Loucy (cell line): Measurements from ENCODE around the gene MISP3.
A peak's percentile ranks its signal among the peaks of the same experiment; 100 is the strongest.

Experiments used
- H2AFZ ChIP-seq: fragments of 200-600 bp; sonication (generic); 2 replicates; pipeline ENCODE4 v1.6.0; 2016; ENCODE audit warnings: antibody characterized with exemption, mild to moderate bottlenecking, low read length, moderate library complexity
- H3F3A ChIP-seq: fragments of 200-600 bp; 2 replicates; pipeline ENCODE4 v1.6.0; 2016; ENCODE audit warnings: antibody characterized with exemption, low read depth, mild to moderate bottlenecking
- H3K27me3 ChIP-seq: fragments of 200-600 bp; sonication (generic); 2 replicates; pipeline ENCODE4 v1.6.1; 2014; ENCODE audit warnings: low read length, mild to moderate bottlenecking; ENCODE audit not compliant: insufficient read depth, poor library complexity, severe bottlenecking
- H3K36me3 ChIP-seq: fragments of 200-600 bp; sonication (generic); 2 replicates; pipeline ENCODE4 v1.6.1; 2016; ENCODE audit warnings: low read length; ENCODE audit not compliant: insufficient read depth
- H3K4me1 ChIP-seq: fragments of 200-600 bp; sonication (generic); 2 replicates; pipeline ENCODE4 v1.5.1; 2014; ENCODE audit warnings: low read length, mild to moderate bottlenecking; ENCODE audit not compliant: insufficient read depth, poor library complexity, severe bottlenecking
- H3K4me2 ChIP-seq: fragments of 200-600 bp; sonication (generic); 2 replicates; pipeline ENCODE4 v1.6.0; 2014; ENCODE audit warnings: antibody characterized with exemption, low read length, low read depth, mild to moderate bottlenecking; ENCODE audit not compliant: poor library complexity, severe bottlenecking
- H3K4me3 ChIP-seq: fragments of 200-600 bp; sonication (generic); 2 replicates; pipeline ENCODE4 v1.5.1; 2014; ENCODE audit warnings: low read length, mild to moderate bottlenecking, mixed read lengths; ENCODE audit not compliant: poor library complexity, severe bottlenecking
- H3K79me2 ChIP-seq: fragments of 200-600 bp; sonication (generic); 2 replicates; pipeline ENCODE4 v1.6.1; 2014; ENCODE audit warnings: low read length; ENCODE audit not compliant: insufficient read depth
- H3K9ac ChIP-seq: fragments of 200-600 bp; sonication (generic); 2 replicates; pipeline ENCODE4 v1.6.0; 2014; ENCODE audit warnings: mild to moderate bottlenecking, low read depth, low read length, moderate library complexity; ENCODE audit not compliant: poor library complexity, severe bottlenecking
- H3K9me2 ChIP-seq: fragments of 200-600 bp; sonication (generic); replicated peaks from 2 replicates; pipeline ENCODE4 v1.6.1; 2016; ENCODE audit warnings: low read depth, low read length, mixed read lengths
- H3K9me3 ChIP-seq: fragments of 200-600 bp; sonication (generic); 2 replicates; pipeline ENCODE4 v1.6.1; 2014; ENCODE audit warnings: mild to moderate bottlenecking, antibody characterized with exemption, low read length, low read depth; ENCODE audit not compliant: insufficient read depth
- H4K20me1 ChIP-seq: fragments of 200-600 bp; sonication (generic); 2 replicates; pipeline ENCODE4 v1.6.0; 2014; ENCODE audit warnings: antibody characterized with exemption, low read length, mild to moderate bottlenecking; ENCODE audit not compliant: insufficient read depth, poor library complexity, severe bottlenecking
- EZH2phosphoT487 ChIP-seq: fragments of 200-600 bp; IDR thresholded peaks from 2 replicates; pipeline ENCODE4 v1.6.1; 2018; ENCODE audit warnings: antibody characterized with exemption, mild to moderate bottlenecking, moderate library complexity, borderline replicate concordance
- TF ChIP-seq, protein P1 (sequence below): fragments of 200-600 bp; sonication (generic); conservative IDR thresholded peaks from 2 replicates; pipeline ENCODE4 v1.5.1; 2014; ENCODE audit warnings: mild to moderate bottlenecking, antibody characterized with exemption, low read length

Gene MISP3

DNA sequence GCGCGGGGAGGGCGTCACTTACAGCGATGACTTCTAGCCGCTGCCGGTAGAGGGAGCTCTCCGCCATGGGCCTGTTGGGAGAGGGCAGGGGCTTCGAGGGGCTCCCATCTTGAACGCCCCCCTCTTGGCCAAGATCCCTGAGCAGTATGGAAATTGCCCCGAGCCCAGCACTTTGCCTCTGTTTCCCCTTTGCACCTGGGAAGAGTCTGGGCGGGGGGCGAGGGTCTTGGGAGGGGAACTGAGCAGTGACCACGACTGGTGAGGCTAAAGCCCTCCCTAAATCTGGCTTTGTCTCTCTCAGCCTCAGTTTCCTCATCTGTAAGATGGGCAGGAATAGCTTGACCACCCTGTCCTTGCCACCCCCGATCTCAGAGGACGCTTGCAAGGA, 13.5 kb upstream of the MISP3 start:
- Histone ChIP-seq H3K4me2 (no peak overlapping the region), H3K79me2 (no peaks in the 10 kb centered on the region), H3K9me2 (no peaks in the 10 kb centered on the region), H3K27me3 (no peaks in the 10 kb centered on the region), H3K9ac (no peak overlapping the region), H3K36me3 (no peaks in the 10 kb centered on the region), H3K4me3 (no peak overlapping the region), H3F3A (no peaks in the 10 kb centered on the region), H2AFZ (no peak overlapping the region), H4K20me1 (no peaks in the 10 kb centered on the region), H3K9me3 (no peaks in the 10 kb centered on the region), H3K4me1 (no peaks in the 10 kb centered on the region)
- TF ChIP-seq, protein P1, sequence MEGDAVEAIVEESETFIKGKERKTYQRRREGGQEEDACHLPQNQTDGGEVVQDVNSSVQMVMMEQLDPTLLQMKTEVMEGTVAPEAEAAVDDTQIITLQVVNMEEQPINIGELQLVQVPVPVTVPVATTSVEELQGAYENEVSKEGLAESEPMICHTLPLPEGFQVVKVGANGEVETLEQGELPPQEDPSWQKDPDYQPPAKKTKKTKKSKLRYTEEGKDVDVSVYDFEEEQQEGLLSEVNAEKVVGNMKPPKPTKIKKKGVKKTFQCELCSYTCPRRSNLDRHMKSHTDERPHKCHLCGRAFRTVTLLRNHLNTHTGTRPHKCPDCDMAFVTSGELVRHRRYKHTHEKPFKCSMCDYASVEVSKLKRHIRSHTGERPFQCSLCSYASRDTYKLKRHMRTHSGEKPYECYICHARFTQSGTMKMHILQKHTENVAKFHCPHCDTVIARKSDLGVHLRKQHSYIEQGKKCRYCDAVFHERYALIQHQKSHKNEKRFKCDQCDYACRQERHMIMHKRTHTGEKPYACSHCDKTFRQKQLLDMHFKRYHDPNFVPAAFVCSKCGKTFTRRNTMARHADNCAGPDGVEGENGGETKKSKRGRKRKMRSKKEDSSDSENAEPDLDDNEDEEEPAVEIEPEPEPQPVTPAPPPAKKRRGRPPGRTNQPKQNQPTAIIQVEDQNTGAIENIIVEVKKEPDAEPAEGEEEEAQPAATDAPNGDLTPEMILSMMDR: peak; percentile 87
- no peak for TF ChIP-seq EZH2phosphoT487

GRCh38 chr19:14059652-14060155, 12.9 kb upstream of the MISP3 start:
- no peak overlapping the region for H2AFZ ChIP-seq
- no peak overlapping the region for H3K9ac ChIP-seq
- H3K79me2 ChIP-seq: no peaks in the 10 kb centered on the region

GRCh38 chr19:14061081-14061749, 11.4 kb upstream of the MISP3 start:
- TF ChIP-seq, protein P1: no peak
- TF ChIP-seq EZH2phosphoT487: no peak
- H3F3A ChIP-seq: no peaks in the 10 kb centered on the region
- H3K4me3 ChIP-seq: no peak overlapping the region
- no peaks in the 10 kb centered on the region for H3K9me3 ChIP-seq
- no peaks in the 10 kb centered on the region for H3K79me2 ChIP-seq
- H3K27me3 ChIP-seq: no peaks in the 10 kb centered on the region
- H2AFZ ChIP-seq: no peak overlapping the region
- no peaks in the 10 kb centered on the region for H3K9me2 ChIP-seq
- no peaks in the 10 kb centered on the region for H3K4me1 ChIP-seq
- H3K9ac ChIP-seq: no peak overlapping the region
- H3K36me3 ChIP-seq: no peaks in the 10 kb centered on the region
- H4K20me1 ChIP-seq: no peaks in the 10 kb centered on the region
- no peak overlapping the region for H3K4me2 ChIP-seq

More at GRCh38 chr19:14059652-14060155, 12.9 kb upstream of the MISP3 start:
- Histone ChIP-seq H3K4me1 (no peaks in the 10 kb centered on the region), H3K27me3 (no peaks in the 10 kb centered on the region), H3K4me3 (no peak overlapping the region), H4K20me1 (no peaks in the 10 kb centered on the region), H3K4me2 (no peak overlapping the region), H3K9me2 (no peaks in the 10 kb centered on the region), H3K9me3 (no peaks in the 10 kb centered on the region), H3K36me3 (no peaks in the 10 kb centered on the region), H3F3A (no peaks in the 10 kb centered on the region)
- no peak for TF ChIP-seq EZH2phosphoT487
- TF ChIP-seq, protein P1: no peak
